Astrocyte of the spinal cord (primary cell): ENCODE data around the gene GRAP.

ENCODE experiments used
- DNase-seq: peaks from one replicate; pipeline ENCODE4 v3.0.0; 2011; ENCODE audit warnings: low read depth, low spot score
- H3K4me3 ChIP-seq: 2 replicates; pipeline ENCODE4 v1.5.1; 2011; ENCODE audit warnings: low read depth, mild to moderate bottlenecking, low read length, moderate library complexity
- CTCF ChIP-seq: IDR thresholded peaks from 2 replicates; pipeline ENCODE4 v1.5.1; 2012; ENCODE audit warnings: low read depth, mild to moderate bottlenecking, low read length, inconsistent platforms
- in situ Hi-C: cut with HindIII; loops from 2 replicates; pipeline ENCODE4 v1.10.0; 2017; ENCODE audit warnings: low sequenced_read_pairs

The GRAP gene

GRCh38 chr17:18980682-18981334 is 65.9 kb downstream of the GRAP start:
- peak; percentile 71 for DNase-seq
- no peak for TF ChIP-seq CTCF
- in situ Hi-C loops, result no loop called here
- H3K4me3 ChIP-seq, result no peak overlapping the region

GRCh38 chr17:18978655-18979054 is 68.1 kb downstream of the GRAP start:
- in situ Hi-C loops, result no loop called here

GRCh38 chr17:18978050-18978449 is 68.7 kb downstream of the GRAP start:
- in situ Hi-C loops, result no loop called here
- H3K4me3 ChIP-seq, result no peak overlapping the region
- no peak for TF ChIP-seq CTCF
- no peak for DNase-seq

More at GRCh38 chr17:18978655-18979054, 68.1 kb downstream of the GRAP start:
- no peak for DNase-seq
- TF ChIP-seq CTCF, result no peak
- no peak overlapping the region for H3K4me3 ChIP-seq

GRCh38 chr17:18977646-18978045 is 69.1 kb downstream of the GRAP start:
- H3K4me3 ChIP-seq, result no peak overlapping the region
- no peak for DNase-seq
- in situ Hi-C loops, result no loop called here
- TF ChIP-seq CTCF, result no peak

GRCh38 chr17:18977021-18977420 is 69.7 kb downstream of the GRAP start:
- no peak overlapping the region for H3K4me3 ChIP-seq
- in situ Hi-C loops, result no loop called here
- no peak for TF ChIP-seq CTCF

GRCh38 chr17:18976201-18976600 is 70.6 kb downstream of the GRAP start:
- in situ Hi-C loops, result no loop called here
- TF ChIP-seq CTCF, result no peak
- H3K4me3 ChIP-seq, result no peak overlapping the region
- no peak for DNase-seq

More at GRCh38 chr17:18977021-18977420, 69.7 kb downstream of the GRAP start:
- no peak for DNase-seq
